Suppressor macrophage treated with lipopolysaccharide for 1 hour (primary cell): ENCODE data around the gene SLC28A2.

ENCODE experiments used
- DNase-seq, 3 donors: peaks; one replicate each; pipeline ENCODE4 v3.0.0-alpha.2; 2020 to 2022

Gene SLC28A2

DNA sequence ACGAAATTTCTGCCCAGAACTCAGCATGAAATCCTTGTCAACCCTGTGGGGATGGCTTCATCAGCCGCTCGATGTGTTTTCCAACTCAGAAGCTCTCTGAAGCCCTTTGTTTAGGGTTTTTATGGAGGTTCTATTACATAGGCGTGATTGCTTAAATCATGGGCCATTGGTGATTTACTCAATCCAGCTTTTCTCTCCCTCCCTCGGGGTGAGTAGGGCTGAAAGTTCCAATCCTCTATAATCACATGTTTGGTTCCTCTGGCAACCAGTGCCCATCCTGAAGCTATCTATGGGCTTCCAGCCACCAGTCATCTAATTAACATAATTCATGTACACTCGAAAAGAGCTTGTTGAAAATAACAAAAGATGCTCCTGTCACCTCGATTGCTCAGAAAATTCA lies 74.7 kb downstream of the SLC28A2 start:
- no peak for DNase-seq
